GM21529 (cell line): ENCODE measurements around the gene FAM107B.
"Not testable (repeated sequence)": the region's sequence is repeated elsewhere in the genome, so short reads cannot be mapped to it uniquely, and the experiment has no call there.

ENCODE experiments used
- ATAC-seq: cut with Tn5 transposase; IDR thresholded peaks from one replicate; pipeline ENCODE4 v1.9.1; 2021; ENCODE audit not compliant: unreplicated experiment

The FAM107B gene

DNA sequence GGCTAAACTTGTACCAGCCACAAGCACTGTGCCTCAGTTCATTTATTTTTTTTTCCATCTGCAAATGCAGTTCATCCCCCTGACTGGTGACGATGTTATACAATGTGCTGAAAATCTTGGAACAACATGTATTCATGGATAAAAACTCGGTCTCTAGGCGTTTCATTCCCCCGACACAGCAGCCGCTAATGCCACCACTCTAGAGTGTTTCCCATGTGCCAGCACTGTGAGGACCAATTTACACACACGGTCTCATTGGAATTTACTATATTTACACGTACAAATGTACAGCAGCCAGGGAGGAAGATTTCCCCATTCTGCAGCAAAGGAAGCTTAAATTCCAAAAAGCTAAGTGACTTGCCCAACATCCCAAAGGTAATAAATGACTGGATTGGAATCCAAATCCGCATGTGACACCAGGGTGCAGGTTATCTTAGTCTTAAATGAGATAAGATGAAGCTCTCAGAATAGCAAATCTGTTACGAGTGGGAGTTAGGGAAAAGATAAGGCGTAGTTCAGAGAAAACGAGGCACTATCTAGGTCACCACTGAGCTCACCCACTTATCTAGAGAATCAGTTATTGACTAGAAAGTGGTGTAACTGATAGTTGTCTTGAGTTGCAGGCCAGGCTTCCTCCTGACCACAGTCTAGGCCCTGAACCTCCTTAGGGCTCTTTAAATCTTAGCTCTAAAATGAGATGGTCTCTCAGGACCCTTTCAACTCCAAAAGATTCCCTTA, 36.7 kb downstream of the FAM107B start:
- no peak for ATAC-seq

GRCh38 chr10:14736600-14737081, 38.1 kb downstream of the FAM107B start:
- ATAC-seq: no peak

DNA sequence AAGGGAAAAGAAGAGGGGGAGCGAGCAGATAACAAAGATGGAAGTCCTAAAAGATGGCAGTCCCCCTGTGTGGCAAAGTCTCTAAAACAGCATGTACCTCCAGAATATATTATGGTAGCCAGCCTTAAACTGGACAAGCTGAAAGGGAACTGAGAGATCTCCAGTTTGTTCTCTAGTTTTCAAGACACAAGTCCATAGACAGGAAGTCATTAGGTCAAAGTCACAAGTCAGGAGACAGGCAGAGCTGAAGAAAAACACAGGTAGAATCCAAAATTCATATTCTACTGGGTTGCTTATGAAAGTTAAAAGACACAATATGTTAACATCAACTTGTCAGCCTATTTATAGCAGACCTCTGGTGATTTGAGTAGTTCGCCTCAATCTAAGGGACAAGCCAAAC, 38.7 kb downstream of the FAM107B start:
- no peak for ATAC-seq

DNA sequence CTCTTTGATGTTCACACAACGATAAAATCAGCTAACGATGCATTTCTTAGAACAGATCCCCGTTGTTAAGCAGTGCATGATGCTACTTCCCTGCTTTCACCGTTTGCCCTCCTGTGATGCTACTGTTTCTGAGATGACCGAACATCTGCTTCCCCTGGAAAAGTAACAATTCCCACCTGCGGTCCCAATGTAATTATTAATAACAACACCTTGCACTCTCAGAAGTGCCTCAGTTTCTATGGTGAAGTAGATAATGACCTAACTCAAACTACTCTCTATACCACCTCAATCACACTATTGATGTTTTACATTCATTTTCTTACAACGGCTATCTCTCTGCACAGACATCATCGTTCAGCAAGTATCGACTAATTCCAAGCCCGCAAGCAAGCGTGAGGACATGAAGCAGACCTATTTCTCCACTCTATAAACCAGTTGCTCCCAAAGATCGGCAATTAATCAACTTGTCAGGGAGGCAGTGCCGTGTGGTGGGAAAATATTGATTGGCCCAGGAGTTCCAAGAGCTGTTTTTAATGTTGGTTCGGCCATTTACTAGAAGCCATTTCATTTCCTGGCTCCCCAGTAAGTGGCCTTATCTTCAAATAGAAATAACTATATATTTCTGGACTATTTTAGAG, 42.7 kb downstream of the FAM107B start:
- ATAC-seq: no peak

- no peak for ATAC-seq
These were observed 46.4 kb downstream of the FAM107B start for GRCh38 chr10:14728346-14728745.

DNA sequence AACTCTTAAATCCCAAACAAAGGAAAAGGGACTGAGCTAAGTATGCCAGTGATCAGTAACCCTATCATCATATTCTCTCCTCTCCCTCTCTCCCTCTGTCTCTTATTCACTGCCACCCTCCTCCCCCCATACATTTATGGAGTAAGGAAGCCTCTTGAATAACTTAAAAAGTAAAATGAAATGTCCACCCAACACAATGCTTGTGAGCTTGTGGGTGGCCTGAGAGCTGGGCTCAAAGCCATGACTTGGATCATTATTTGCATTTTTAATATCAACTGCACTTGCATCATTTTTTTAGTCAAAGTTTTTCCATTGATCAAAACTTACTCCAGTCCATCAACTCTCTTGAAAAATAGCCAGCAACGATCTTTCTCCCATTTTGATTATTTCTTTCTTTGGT, 46.8 kb downstream of the FAM107B start:
- ATAC-seq: no peak

GRCh38 chr10:14727465-14727864, 47.2 kb downstream of the FAM107B start:
- no peak for ATAC-seq

GRCh38 chr10:14724931-14725330, 49.8 kb downstream of the FAM107B start:
- no peak for ATAC-seq

- ATAC-seq: no peak
These were observed 51.5 kb downstream of the FAM107B start for GRCh38 chr10:14723052-14723689.

DNA sequence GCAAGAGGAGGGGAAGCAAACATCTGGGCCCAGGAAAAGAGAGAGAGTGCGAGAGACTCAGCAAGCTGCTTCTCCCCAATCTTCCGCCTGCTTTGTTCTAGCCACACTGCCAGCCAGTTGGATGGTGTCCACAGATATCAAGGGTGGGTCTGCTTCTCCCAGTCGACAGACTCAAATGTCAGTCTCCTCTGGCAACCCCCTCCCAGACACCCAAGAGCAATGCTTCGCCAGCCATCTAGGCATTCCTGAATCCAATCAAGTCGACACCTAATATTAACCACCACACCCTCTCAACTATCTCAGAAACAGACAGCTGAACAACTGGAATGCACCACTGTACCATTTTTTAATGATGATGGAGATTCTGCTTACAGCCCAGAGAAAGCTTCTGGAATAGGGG, 57.1 kb downstream of the FAM107B start:
- ATAC-seq: no peak

DNA sequence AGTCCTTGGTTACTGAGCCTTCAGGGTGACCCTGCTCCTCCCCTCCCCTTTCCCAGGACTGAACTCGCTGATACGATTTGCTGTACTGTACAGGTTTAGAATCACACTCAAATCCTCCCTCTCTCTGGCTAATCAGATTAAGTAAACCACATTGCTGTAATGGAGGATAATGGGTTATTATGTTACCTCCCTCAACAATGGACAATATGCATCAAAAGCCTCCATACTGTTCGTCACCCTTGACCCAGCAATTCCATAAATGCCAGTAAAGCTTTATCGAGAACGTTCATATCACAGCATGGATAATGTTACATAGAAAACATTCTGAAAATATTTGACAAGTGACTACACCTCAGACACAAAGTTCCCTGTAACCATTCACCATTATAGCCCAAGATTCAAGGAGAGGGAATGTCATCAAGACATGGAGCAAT, 61.7 kb downstream of the FAM107B start:
- no peak for ATAC-seq

GRCh38 chr10:14709344-14709743, 65.4 kb downstream of the FAM107B start:
- ATAC-seq: not testable (repeated sequence)

DNA sequence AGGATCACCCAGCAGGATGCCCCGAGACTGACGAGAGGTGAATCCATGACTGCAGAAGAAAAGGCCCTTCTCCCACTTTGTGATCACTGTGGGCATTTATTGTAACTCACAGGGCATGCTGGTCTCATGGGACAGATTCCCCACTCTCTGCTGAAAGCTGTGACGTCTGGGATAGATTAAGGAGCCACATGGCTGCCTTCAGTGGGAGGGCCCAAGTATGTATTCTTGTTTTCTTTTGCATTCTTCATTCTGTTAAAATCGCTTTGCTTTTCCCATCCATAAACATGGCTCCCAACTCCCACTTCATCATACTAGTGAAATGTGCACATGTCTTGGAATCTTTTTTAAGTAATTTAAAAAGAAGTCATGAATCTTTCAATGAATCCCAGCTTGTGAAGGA, 67.2 kb downstream of the FAM107B start:
- no peak for ATAC-seq

DNA sequence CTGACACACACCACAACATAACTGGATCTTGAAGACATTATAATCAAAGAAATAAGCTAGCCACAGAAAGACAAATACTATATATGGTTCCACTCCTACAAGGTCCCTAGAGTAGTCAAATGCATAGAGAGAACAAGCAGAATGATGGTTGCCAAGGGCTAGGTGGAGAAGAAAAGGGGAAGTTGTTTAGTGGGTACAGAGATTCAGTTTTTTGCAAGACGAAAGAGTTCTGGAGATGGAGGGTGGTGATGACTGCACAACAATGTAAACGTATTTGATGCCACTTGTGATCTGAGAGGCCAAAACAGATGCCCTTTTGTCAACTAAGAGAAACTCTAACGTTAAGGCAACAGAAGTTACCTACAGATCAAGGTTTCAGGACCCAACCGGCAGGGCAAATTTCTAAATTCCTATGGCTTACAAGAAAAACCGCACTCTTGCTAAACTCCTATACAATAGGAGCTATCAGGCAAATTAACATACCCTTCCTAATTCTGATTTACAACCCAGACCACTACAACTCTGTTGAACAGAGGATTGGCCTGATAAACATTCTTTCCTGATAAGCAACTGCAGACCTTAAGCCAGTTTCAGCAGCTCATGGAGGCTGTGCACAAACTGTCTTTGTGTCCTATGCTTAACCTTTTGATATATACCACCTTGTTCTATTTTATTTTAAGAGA, 69.0 kb downstream of the FAM107B start:
- no peak for ATAC-seq

DNA sequence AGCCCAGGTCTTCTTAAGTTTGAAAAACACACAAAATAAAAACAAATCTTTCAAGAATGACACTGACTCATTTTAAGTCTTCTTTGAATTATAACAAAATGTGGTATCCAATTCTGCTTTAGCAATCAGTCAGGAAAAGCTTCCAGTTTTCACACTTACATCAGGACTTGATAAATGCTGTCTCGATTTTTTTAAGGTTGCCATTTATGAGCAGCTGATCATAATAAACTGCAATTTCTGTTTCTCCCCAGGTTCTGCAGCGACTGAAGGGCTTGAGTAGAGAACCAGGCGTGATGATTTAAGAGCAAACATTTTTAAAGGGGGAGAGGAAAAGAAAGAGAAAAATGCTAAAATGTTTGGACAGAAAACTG, 71.1 kb downstream of the FAM107B start:
- no peak for ATAC-seq

GRCh38 chr10:14701466-14701865, 73.2 kb downstream of the FAM107B start:
- ATAC-seq: no peak

DNA sequence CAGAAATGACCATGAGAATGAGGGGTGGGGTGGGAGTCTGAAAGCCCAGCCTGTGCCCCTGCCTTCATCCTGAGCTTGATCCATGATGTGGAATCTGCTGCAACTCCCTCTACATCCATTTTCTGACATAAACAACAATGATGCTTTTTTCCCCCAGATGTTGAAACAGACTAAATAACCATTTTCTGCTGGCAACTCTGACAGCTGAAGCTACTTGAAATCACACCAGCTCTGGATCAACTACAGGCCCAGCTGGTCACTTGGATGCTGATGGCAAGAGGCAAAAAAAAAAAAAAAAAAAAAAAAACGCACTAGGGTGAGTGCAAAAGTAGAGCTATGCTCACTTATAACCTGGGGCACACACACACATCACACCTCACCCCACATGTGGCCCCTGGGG, 74.2 kb downstream of the FAM107B start:
- ATAC-seq: no peak

DNA sequence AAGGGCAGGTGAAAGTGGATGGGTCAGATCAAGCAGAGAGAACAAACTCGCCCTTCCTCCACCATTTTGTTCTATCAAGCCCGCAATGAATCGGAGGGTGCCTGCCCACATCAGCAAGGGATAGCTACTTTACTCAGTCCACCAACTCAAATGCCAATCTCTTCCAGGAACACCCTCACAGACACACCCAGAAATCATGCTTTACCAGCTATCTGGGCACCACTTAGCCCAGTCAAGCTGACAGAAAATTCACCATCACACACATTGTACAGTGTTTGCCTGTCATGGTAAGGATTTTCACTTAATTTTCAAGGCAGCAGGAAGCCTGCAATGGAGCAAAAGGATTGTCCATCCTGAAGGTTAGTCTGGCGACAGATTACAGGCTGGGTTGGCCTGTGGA, 75.2 kb downstream of the FAM107B start:
- no peak for ATAC-seq

DNA sequence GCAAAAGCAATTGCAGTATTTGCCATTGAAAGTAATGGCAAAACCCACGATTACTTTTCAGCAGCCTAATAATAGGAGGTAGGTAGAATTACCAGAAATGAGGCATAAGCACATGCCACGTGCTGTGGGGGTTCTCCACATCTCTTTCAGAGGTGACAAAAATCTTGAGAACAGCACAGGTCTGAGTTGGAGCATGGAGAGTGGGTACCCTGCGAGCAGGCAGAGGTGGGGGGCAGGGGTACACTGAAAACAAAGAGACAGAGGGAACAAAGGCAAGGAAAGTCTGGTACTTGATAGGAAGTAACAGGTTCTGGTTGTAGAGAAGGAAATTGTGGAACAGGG, 75.9 kb downstream of the FAM107B start:
- ATAC-seq: no peak

GRCh38 chr10:14698111-14698828, 76.4 kb downstream of the FAM107B start:
- no peak for ATAC-seq

- ATAC-seq: no peak
These were observed 77.4 kb downstream of the FAM107B start for GRCh38 chr10:14697281-14697680.
